Small intestine (tissue), 7 donors: ENCODE data around the gene LMF1. TPM values are rescaled to one million over a fixed set of nuclear protein-coding genes. Genes with fewer than 3 reads are reported as not detected.

ENCODE experiments used
- DNase-seq, 2 donors: peaks; one replicate each; pipeline versions ENCODE4 v3.0.0 to v3.0.0-alpha.2; 2013
- FAIRE-seq: peaks from 2 replicates; lab custom pipeline; 2012; peaks lifted over from hg19 to GRCh38; lab: Jason Lieb, UNC
- H3K27ac ChIP-seq, 3 donors: one replicate each; pipeline ENCODE4 v1.5.1; 2013; ENCODE audit warnings: low read length in 2 of 3, mild to moderate bottlenecking in 2 of 3, control low read depth in 1 of 3, inconsistent platforms in 1 of 3, low read depth in 1 of 3, moderate library complexity in 1 of 3
- H3K27me3 ChIP-seq, 3 donors: one replicate each; pipeline ENCODE4 v1.6.1; 2013; ENCODE audit warnings: low read length in 3 of 3, inconsistent platforms in 1 of 3; ENCODE audit not compliant: control insufficient read depth in 3 of 3, insufficient read depth in 3 of 3
- H3K36me3 ChIP-seq, 3 donors: one replicate each; pipeline ENCODE4 v1.6.1; 2013; ENCODE audit warnings: low read length in 3 of 3, inconsistent platforms in 1 of 3, low read depth in 1 of 3, mild to moderate bottlenecking in 1 of 3, moderate library complexity in 1 of 3; ENCODE audit not compliant: control insufficient read depth in 3 of 3, insufficient read depth in 2 of 3
- H3K4me1 ChIP-seq, 3 donors: one replicate each; pipeline ENCODE4 v1.6.1; 2013; ENCODE audit warnings: low read length in 2 of 3, inconsistent platforms in 1 of 3, low read depth in 1 of 3, mild to moderate bottlenecking in 1 of 3, moderate library complexity in 1 of 3; ENCODE audit not compliant: control insufficient read depth in 3 of 3, insufficient read depth in 2 of 3
- H3K4me3 ChIP-seq, 3 donors: one replicate each; pipeline ENCODE4 v1.5.1; 2013; ENCODE audit warnings: low read length in 3 of 3, control low read depth in 1 of 3, inconsistent platforms in 1 of 3, low read depth in 1 of 3, mild to moderate bottlenecking in 1 of 3, moderate library complexity in 1 of 3
- H3K9me3 ChIP-seq, 2 donors: one replicate each; pipeline ENCODE4 v1.6.1; 2013; ENCODE audit warnings: low read depth in 1 of 2, low read length in 1 of 2; ENCODE audit not compliant: control insufficient read depth in 2 of 2, insufficient read depth in 1 of 2
- WGBS, 3 donors: extraction: QIAGEN DNeasy Blood & Tissue Kit; methylation state at CpG; one replicate each; pipeline ENCODE4 v1.1.7; 2013; 5-methylcytosine and 5-hydroxymethylcytosine counted together
- polyA plus RNA-seq, 4 donors: library from polyadenylated mRNA; stranded (reverse) in 3 of 4; unstranded in 1 of 4; fragments of 200-250 nt in 3 of 4; fragments of 120-200 nt in 1 of 4; gene quantifications; one replicate each; pipeline versions ENCODE4 v1.2.1 to v1.2.3, GENCODE V29; 2013
- donor health status: healthy with polysubstance abuse.
- donor health status: control.
- donor health status: control.
- donor health status: Bipolar disorder and iron deficiency.
- donor health status: healthy.

The LMF1 gene
- polyA plus RNA-seq, 4 donors = 8.2 to 18.0 (median 9.2) TPM

- WGBS, 3 donors = 82 to 94% (median 89%) methylated on average over 4 of the region's 4 CpGs
- Histone ChIP-seq H3K9me3 (peaks cover 0 to 35% of the 10 kb centered on the region in 2 donors), H3K27me3 (no peaks in the 10 kb centered on the region), H3K36me3 (peaks cover 0 to 44% (median 0%) of the 10 kb centered on the region in 3 donors), H3K4me3 (no peak overlapping the region), H3K27ac (no peak overlapping the region), H3K4me1 (no peaks in the 10 kb centered on the region)
- DNase-seq (no peak), FAIRE-seq (no peak)
These were observed 28.2 kb downstream of the LMF1 start for GRCh38 chr16:942436-943060.

- Histone ChIP-seq H3K4me1 (no peaks in the 10 kb centered on the region), H3K4me3 (no peak overlapping the region), H3K36me3 (peaks cover 0 to 28% (median 0%) of the 10 kb centered on the region in 3 donors), H3K9me3 (peaks cover 0 to 35% of the 10 kb centered on the region in 2 donors), H3K27me3 (no peaks in the 10 kb centered on the region), H3K27ac (no peak overlapping the region)
- DNase-seq (no peak), FAIRE-seq (no peak)
- 88 to 96% (median 93%) methylated on average over 17 of the region's 17 CpGs for WGBS, 3 donors
These were observed 30.8 kb downstream of the LMF1 start for GRCh38 chr16:939941-940340.

- peaks cover 0 to 24% (median 0%) of the 10 kb centered on the region in 3 donors for H3K36me3 ChIP-seq
- H3K9me3 ChIP-seq = peaks cover 0 to 30% of the 10 kb centered on the region in 2 donors
- DNase-seq (no peak), FAIRE-seq (no peak)
- no peak overlapping the region for H3K4me3 ChIP-seq
- no peaks in the 10 kb centered on the region for H3K4me1 ChIP-seq
- no peaks in the 10 kb centered on the region for H3K27me3 ChIP-seq
- H3K27ac ChIP-seq = no peak overlapping the region
- WGBS, 3 donors = 92 to 98% (median 93%) methylated on average over 27 of the region's 27 CpGs
These were observed 31.5 kb downstream of the LMF1 start for GRCh38 chr16:939311-939710.

- H3K27ac ChIP-seq = no peak overlapping the region
- H3K4me3 ChIP-seq = no peak overlapping the region
- 71 to 82% (median 79%) methylated on average over 9 of the region's 9 CpGs for WGBS, 3 donors
- H3K9me3 ChIP-seq = peaks cover 0 to 25% of the 10 kb centered on the region in 2 donors
- DNase-seq (no peak), FAIRE-seq (no peak)
- no peaks in the 10 kb centered on the region for H3K4me1 ChIP-seq
- H3K36me3 ChIP-seq = peaks cover 0 to 25% (median 0%) of the 10 kb centered on the region in 3 donors
- no peaks in the 10 kb centered on the region for H3K27me3 ChIP-seq
These were observed 32.0 kb downstream of the LMF1 start for GRCh38 chr16:938752-939151.

GRCh38 chr16:938136-938535 lies 32.6 kb downstream of the LMF1 start:
- DNase-seq (no peak), FAIRE-seq (no peak)
- Histone ChIP-seq H3K36me3 (peaks cover 0 to 30% (median 0%) of the 10 kb centered on the region in 3 donors), H3K4me3 (no peak overlapping the region), H3K27me3 (no peaks in the 10 kb centered on the region), H3K4me1 (no peaks in the 10 kb centered on the region), H3K27ac (no peak overlapping the region), H3K9me3 (peaks cover 0 to 25% of the 10 kb centered on the region in 2 donors)
- 84 to 97% (median 91%) methylated on average over 16 to 18 of the region's 18 CpGs for WGBS, 3 donors

- DNase-seq = peak in 1 of 2 donors; percentile 40
- no peak overlapping the region for H3K4me3 ChIP-seq
- 70 to 77% (median 72%) methylated on average over 6 of the region's 6 CpGs for WGBS, 3 donors
- FAIRE-seq = no peak
- no peak overlapping the region for H3K27ac ChIP-seq
- peaks cover 0 to 34% (median under 1%) of the 10 kb centered on the region in 3 donors for H3K36me3 ChIP-seq
- no peaks in the 10 kb centered on the region for H3K27me3 ChIP-seq
- no peaks in the 10 kb centered on the region for H3K4me1 ChIP-seq
- H3K9me3 ChIP-seq = peaks cover 0 to 23% of the 10 kb centered on the region in 2 donors
These were observed 33.1 kb downstream of the LMF1 start for GRCh38 chr16:937723-938122.

- H3K4me1 ChIP-seq = no peaks in the 10 kb centered on the region
- no peak for FAIRE-seq
- peaks cover 0 to 19% of the 10 kb centered on the region in 2 donors for H3K9me3 ChIP-seq
- no peak overlapping the region for H3K4me3 ChIP-seq
- H3K27ac ChIP-seq = no peak overlapping the region
- 63 to 89% (median 76%) methylated on average over 8 of the region's 8 CpGs for WGBS, 3 donors
- no peak for DNase-seq
- peaks cover 0 to 37% (median 3%) of the 10 kb centered on the region in 3 donors for H3K36me3 ChIP-seq
- no peaks in the 10 kb centered on the region for H3K27me3 ChIP-seq
These were observed 33.5 kb downstream of the LMF1 start for GRCh38 chr16:937311-937710.

- no peak overlapping the region for H3K4me3 ChIP-seq
- DNase-seq (no peak), FAIRE-seq (no peak)
- H3K9me3 ChIP-seq = peaks cover 0 to 8% of the 10 kb centered on the region in 2 donors
- 66 to 74% (median 68%) methylated on average over 11 of the region's 11 CpGs for WGBS, 3 donors
- H3K27me3 ChIP-seq = no peaks in the 10 kb centered on the region
- no peaks in the 10 kb centered on the region for H3K4me1 ChIP-seq
- peaks cover 0 to 42% (median 6%) of the 10 kb centered on the region in 3 donors for H3K36me3 ChIP-seq
- H3K27ac ChIP-seq = no peak overlapping the region
These were observed 35.1 kb downstream of the LMF1 start for GRCh38 chr16:935684-936083.
